ENCODE results near the gene KLK1. TPM values are rescaled to one million over a fixed set of nuclear protein-coding genes. Genes with fewer than 3 reads are reported as not detected.

KLK1 gene
- total and polyA plus RNA-seq, 2 of the 13 experiments (the other 11 are each of a cell fraction or from before 2014, with no cell fraction given) = not detected

- Histone ChIP-seq H3K9ac (ENCODE audit: insufficient read depth, low read depth, low read length) (no peak overlapping the region), H2AFZ (ENCODE audit: low read length) (no peak overlapping the region), H3K4me2 (ENCODE audit: low read depth, low read length) (no peak overlapping the region), H3K27me3 (ENCODE audit: control insufficient read depth in 1 of 2, insufficient read depth in 2 of 2, low read length in 2 of 2) (no peaks in the 10 kb centered on the region; a peak in 1 of 5 replicates), H3K4me3 (replicated peaks in 1 of 3; ENCODE audit: insufficient read depth in 1 of 3, low read depth in 2 of 3, low read length in 3 of 3) (no peak overlapping the region), H4K20me1 (ENCODE audit: insufficient read depth, low read length) (peaks cover 29% of the 10 kb centered on the region), H3K9me3 (ENCODE audit: low read length) (no peaks in the 10 kb centered on the region), H3K4me1 (ENCODE audit: insufficient read depth, low read length) (peaks cover 24% of the 10 kb centered on the region), H3K36me3 (replicated peaks in 1 of 2; ENCODE audit: control insufficient read depth in 1 of 2, insufficient read depth in 2 of 2, low read length in 2 of 2) (peaks cover 20 to 27% of the 10 kb centered on the region in 2 experiments; a peak in 4 of 5 replicates), H3K79me2 (ENCODE audit: insufficient read depth, low read length) (peaks cover 2% of the 10 kb centered on the region), H3K27ac (ENCODE audit: extremely low read length, insufficient read depth, low read length) (no peak overlapping the region)
- no peak for DNase-seq (ENCODE audit: low spot score)
- TSS peak; percentile 6 for BruUV-seq (replicated peaks)
- peak; percentile 13 for ATAC-seq
- POLR2A ChIA-PET = interaction anchor here (2.6 kb wide), 1 partner anchor 9 kb away, joined by 27 read pairs; no protein-coding TSS in a partner anchor
- WGBS (ENCODE audit: low lambda C conversion rate) = 80% methylated on average over 8 of the region's 18 CpGs
- in situ Hi-C loops (cut with HindIII; ENCODE audit: extremely low pct_ligation_motif_present, low pct_unique_long_range_greater_than_20kb) = loop anchor here (25.0 kb wide), 1 partner anchor 433 kb away; the partner anchor contains the start of gene NAPSA
- CTCF ChIA-PET (ENCODE audit: low intra/inter-chr PET ratio, low total read pairs) = no interaction called here
- no peak for FAIRE-seq
- intact Hi-C loops (cut with micrococcal nuclease; ENCODE audit: unreplicated experiment) = no loop called here
- TF ChIP-seq ZNF615 (CRISPR knock-in tag; IDR thresholded peaks at IDR 0.05; ENCODE audit: borderline replicate concordance) (peak; percentile 88; the same call in 1 of the 2 replicates), ZNF768 (CRISPR knock-in tag; IDR thresholded peaks at IDR 0.05) (peak; percentile 62; the same call in 1 of the 2 replicates), AGO2 (optimal IDR thresholded peaks at IDR 0.05; ENCODE audit: low read depth, low read length) (peak; percentile 100), RBFOX2 (IDR thresholded peaks at IDR 0.05; ENCODE audit: low read depth, low read length) (peak; percentile 66), MED13 (CRISPR knock-in tag; IDR thresholded peaks at IDR 0.05) (no peak), POGK (CRISPR knock-in tag; conservative IDR thresholded peaks at IDR 0.05) (0 out of 2 replicates have a peak, but pooled peaks have one; percentile 26), SRSF1 (optimal IDR thresholded peaks at IDR 0.05; ENCODE audit: low read depth, low read length) (peak; percentile 33), REL (CRISPR knock-in tag; conservative IDR thresholded peaks at IDR 0.05) (peak; percentile 61; the same call in 1 of the 2 replicates), KDM5B (CRISPR knock-in tag; IDR thresholded peaks at IDR 0.05; ENCODE audit: borderline replicate concordance) (no peak), ZFP37 (CRISPR knock-in tag; IDR thresholded peaks at IDR 0.05; ENCODE audit: borderline replicate concordance) (no peak), ZNF780A (CRISPR knock-in tag; IDR thresholded peaks at IDR 0.05) (0 out of 2 replicates have a peak, but pooled peaks have one; percentile 53), ZNF224 (CRISPR knock-in tag; IDR thresholded peaks at IDR 0.05) (no peak), HNRNPUL1 (IDR thresholded peaks at IDR 0.05; ENCODE audit: low read depth, low read length) (0 out of 2 replicates have a peak, but pooled peaks have one; percentile 21), ARID3A (IDR thresholded peaks at IDR 0.05; ENCODE audit: low read depth, low read length) (no peak), CBFB (CRISPR knock-in tag; IDR thresholded peaks at IDR 0.05) (no peak), RBM39 (IDR thresholded peaks at IDR 0.05; ENCODE audit: low read depth, low read length, poor library complexity, severe bottlenecking) (peak; percentile 54), ZC3H4 (CRISPR knock-in tag; IDR thresholded peaks at IDR 0.05; ENCODE audit: borderline replicate concordance) (peak; percentile 33; the same call in 1 of the 2 replicates)
- TF ChIP-seq, protein P1, sequence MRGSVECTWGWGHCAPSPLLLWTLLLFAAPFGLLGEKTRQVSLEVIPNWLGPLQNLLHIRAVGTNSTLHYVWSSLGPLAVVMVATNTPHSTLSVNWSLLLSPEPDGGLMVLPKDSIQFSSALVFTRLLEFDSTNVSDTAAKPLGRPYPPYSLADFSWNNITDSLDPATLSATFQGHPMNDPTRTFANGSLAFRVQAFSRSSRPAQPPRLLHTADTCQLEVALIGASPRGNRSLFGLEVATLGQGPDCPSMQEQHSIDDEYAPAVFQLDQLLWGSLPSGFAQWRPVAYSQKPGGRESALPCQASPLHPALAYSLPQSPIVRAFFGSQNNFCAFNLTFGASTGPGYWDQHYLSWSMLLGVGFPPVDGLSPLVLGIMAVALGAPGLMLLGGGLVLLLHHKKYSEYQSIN (CRISPR knock-in tag; IDR thresholded peaks at IDR 0.05; ENCODE audit: borderline replicate concordance) = no peak
Observed at GRCh38 chr19:50794876-50795663, 28.5 kb downstream of the KLK1 start.

Data from HepG2 (cell line).